ENCODE results near the gene HEATR3.

GRCh38 chr16:50068550-50068949 is 2.8 kb downstream of the HEATR3 start:
- no peak for TF ChIP-seq CTCF (IDR thresholded peaks at IDR 0.05)
- no peak for TF ChIP-seq POLR2A (IDR thresholded peaks at IDR 0.05)

All from prostate gland (tissue), 2 donors.